Smooth muscle cell (in vitro differentiated cells): ENCODE measurements around the gene CAMTA2. TPM values are rescaled to one million over a fixed set of nuclear protein-coding genes. Genes with fewer than 3 reads are reported as not detected.

Source experiments
- DNase-seq: peaks from one replicate; lab custom pipeline; 2025; ENCODE audit not compliant: unreplicated experiment; lab: John Stamatoyannopoulos, UW
- H2AFZ ChIP-seq: fragments of 200-600 bp; sonication (generic); 2 replicates; pipeline ENCODE4 v1.6.0; 2016; ENCODE audit warnings: antibody characterized with exemption, low read depth, mild to moderate bottlenecking
- H3F3A ChIP-seq: fragments of 200-600 bp; sonication (generic); 2 replicates; pipeline ENCODE4 v1.6.0; 2017; ENCODE audit warnings: antibody characterized with exemption, low read depth
- H3K27ac ChIP-seq: fragments of 200-600 bp; sonication (generic); 2 replicates; pipeline ENCODE4 v1.5.1; 2016; ENCODE audit warnings: low read depth, mild to moderate bottlenecking
- H3K27me3 ChIP-seq: fragments of 200-600 bp; sonication (generic); 2 replicates; pipeline ENCODE4 v1.6.1; 2016; ENCODE audit warnings: low read depth, mild to moderate bottlenecking
- H3K36me3 ChIP-seq: fragments of 200-600 bp; sonication (generic); 2 replicates; pipeline ENCODE4 v1.5.1; 2016; ENCODE audit warnings: low read depth
- H3K4me1 ChIP-seq: fragments of 200-600 bp; sonication (generic); 2 replicates; pipeline ENCODE4 v1.5.1; 2016; ENCODE audit warnings: low read depth
- H3K4me2 ChIP-seq: fragments of 200-600 bp; sonication (generic); 2 replicates; pipeline ENCODE4 v1.6.0; 2016; ENCODE audit warnings: mild to moderate bottlenecking
- H3K4me3 ChIP-seq: fragments of 200-600 bp; sonication (generic); 2 replicates; pipeline ENCODE4 v1.5.1; 2016; ENCODE audit warnings: mild to moderate bottlenecking
- H3K79me2 ChIP-seq: fragments of 200-600 bp; sonication (generic); 2 replicates; pipeline ENCODE4 v1.6.0; 2016; ENCODE audit warnings: low read depth, mild to moderate bottlenecking
- H3K9ac ChIP-seq: fragments of 200-600 bp; sonication (generic); 2 replicates; pipeline ENCODE4 v1.6.0; 2016; ENCODE audit warnings: low read depth
- H3K9me3 ChIP-seq: fragments of 200-600 bp; sonication (generic); replicated peaks from 2 replicates; pipeline ENCODE4 v1.5.1; 2016; ENCODE audit warnings: low read depth
- H4K20me1 ChIP-seq: fragments of 200-600 bp; sonication (generic); 2 replicates; pipeline ENCODE4 v1.6.0; 2016; ENCODE audit warnings: low read depth
- CTCF ChIP-seq: fragments of 200-600 bp; sonication (generic); IDR thresholded peaks from 2 replicates; pipeline ENCODE4 v1.5.1; 2017; ENCODE audit warnings: borderline replicate concordance, mild to moderate bottlenecking, antibody characterized with exemption; ENCODE audit not compliant: insufficient read depth, poor library complexity, severe bottlenecking
- WGBS: methylation state at CpG from one replicate; pipeline ENCODE4 v1.1.7; 2016; ENCODE audit warnings: low lambda C conversion rate; 5-methylcytosine and 5-hydroxymethylcytosine counted together
- polyA plus RNA-seq: library from polyadenylated mRNA; unstranded; fragments of >200 nt; fragmentation: Nextera tagmentation; extraction: Ambion mirVana; gene quantifications from 2 replicates; pipeline ENCODE4 v1.2.1, GENCODE V29; 2016
- total RNA-seq: library from RNA; depleted of rRNA; stranded (reverse); fragments of >200 nt; gene quantifications from 2 replicates; pipeline ENCODE4 v1.2.3, GENCODE V29; 2014

CAMTA2 gene
- total and polyA plus RNA-seq, 2 experiments from 2014 or later = 5.1 to 26.2 TPM

- peaks cover 5% of the 10 kb centered on the region for H3K36me3 ChIP-seq
- peaks cover 12% of the 10 kb centered on the region for H3K79me2 ChIP-seq
- TF ChIP-seq CTCF = no peak
- H4K20me1 ChIP-seq = peaks cover 21% of the 10 kb centered on the region
- no peak overlapping the region for H2AFZ ChIP-seq
- no peak overlapping the region for H3K27ac ChIP-seq
- H3K9ac ChIP-seq = no peak overlapping the region
- no peak overlapping the region for H3K4me2 ChIP-seq
- H3K27me3 ChIP-seq = no peaks in the 10 kb centered on the region
- peaks cover 9% of the 10 kb centered on the region for H3K4me1 ChIP-seq
- H3K9me3 ChIP-seq = no peaks in the 10 kb centered on the region
- WGBS = 99% methylated on average over 18 of the region's 18 CpGs
- DNase-seq = no peak
- no peak overlapping the region for H3K4me3 ChIP-seq
- H3F3A ChIP-seq = no peaks in the 10 kb centered on the region
Measured at GRCh38 chr17:5003214-5003867, 15.9 kb upstream of the CAMTA2 start.

- Histone ChIP-seq H3K4me3 (no peak overlapping the region), H3K4me1 (peaks cover 9% of the 10 kb centered on the region), H3K36me3 (peaks cover 5% of the 10 kb centered on the region), H2AFZ (no peak overlapping the region), H3F3A (no peaks in the 10 kb centered on the region), H4K20me1 (peaks cover 21% of the 10 kb centered on the region), H3K9ac (no peak overlapping the region), H3K27ac (no peak overlapping the region), H3K4me2 (no peak overlapping the region), H3K79me2 (peaks cover 16% of the 10 kb centered on the region), H3K27me3 (no peaks in the 10 kb centered on the region), H3K9me3 (no peaks in the 10 kb centered on the region)
- TF ChIP-seq CTCF = no peak
- whole genome bisulfite sequencing = 96% methylated on average over 20 of the region's 20 CpGs
- DNase-seq = no peak
Measured at GRCh38 chr17:5002121-5002788, 14.8 kb upstream of the CAMTA2 start.

GRCh38 chr17:5000237-5000639 lies 12.8 kb upstream of the CAMTA2 start:
- Histone ChIP-seq H3F3A (no peaks in the 10 kb centered on the region), H3K9ac (no peak overlapping the region), H3K4me1 (peaks cover 13% of the 10 kb centered on the region), H3K4me2 (no peak overlapping the region), H2AFZ (no peak overlapping the region), H3K36me3 (peaks cover 4% of the 10 kb centered on the region), H3K27me3 (no peaks in the 10 kb centered on the region), H3K27ac (no peak overlapping the region), H3K4me3 (no peak overlapping the region), H3K9me3 (no peaks in the 10 kb centered on the region), H3K79me2 (peaks cover 16% of the 10 kb centered on the region), H4K20me1 (peaks cover 21% of the 10 kb centered on the region)
- DNase-seq = no peak
- no peak for TF ChIP-seq CTCF
- WGBS = 97% methylated on average over 9 of the region's 11 CpGs
